ENCODE measurements around the gene SAMD11.

DNA sequence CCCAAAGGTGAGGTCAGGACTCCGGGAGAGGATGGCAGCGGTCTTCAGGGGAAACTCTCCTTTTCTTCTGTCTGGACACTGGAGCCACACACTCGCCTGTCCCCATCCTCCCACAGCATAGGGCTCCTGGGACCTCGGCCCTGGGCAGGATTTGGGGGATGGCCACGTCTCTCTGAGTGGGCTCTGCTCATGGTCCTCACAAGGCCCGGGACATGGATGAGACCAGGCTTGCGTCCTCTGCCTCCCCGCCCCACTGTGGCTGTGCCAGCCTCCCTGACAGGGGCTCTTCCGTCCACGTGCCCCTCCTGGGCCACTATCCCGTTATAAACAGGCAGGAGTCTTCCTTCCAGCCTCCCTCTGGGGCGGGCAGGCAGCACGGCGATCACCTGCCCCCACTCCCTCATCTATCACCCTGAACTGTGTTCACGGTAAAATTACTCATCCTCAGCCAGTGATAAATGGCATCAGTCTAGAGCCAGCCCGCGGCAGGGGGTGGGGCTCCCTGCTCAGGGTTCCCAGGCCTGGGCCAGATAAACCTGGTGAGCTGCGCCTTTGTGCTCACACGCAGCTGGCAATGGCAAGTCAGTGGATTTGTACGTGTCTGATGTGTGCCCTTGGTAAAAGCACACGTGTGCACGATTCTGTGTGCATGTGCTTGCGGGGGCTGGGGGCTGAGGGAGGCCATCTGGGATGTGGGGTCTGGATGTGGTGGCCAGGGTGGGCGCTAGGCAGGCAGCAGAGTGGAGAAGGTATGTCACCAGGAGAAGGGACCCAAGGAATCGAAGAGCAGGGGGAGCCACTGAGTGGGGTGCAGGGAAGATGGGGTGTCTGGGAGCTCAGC is 12.6 kb upstream of the SAMD11 start:
- no peak for TF ChIP-seq UBTF (CRISPR knock-in tag; IDR thresholded peaks at IDR 0.05)
- no peak for TF ChIP-seq ZNF704 (CRISPR knock-in tag; IDR thresholded peaks at IDR 0.05; ENCODE audit: borderline replicate concordance)
- no peak for TF ChIP-seq ZBTB21 (CRISPR knock-in tag; IDR thresholded peaks at IDR 0.05)
- TF ChIP-seq YEATS4 (CRISPR knock-in tag; IDR thresholded peaks at IDR 0.05; ENCODE audit: borderline replicate concordance), result no peak
- TF ChIP-seq ZNF256 (CRISPR knock-in tag; conservative IDR thresholded peaks at IDR 0.05), result no peak
- no peak for TF ChIP-seq CC2D1A (CRISPR knock-in tag; IDR thresholded peaks at IDR 0.05)
- TF ChIP-seq ZNF609 (CRISPR knock-in tag; IDR thresholded peaks at IDR 0.05; ENCODE audit: borderline replicate concordance), result no peak
- no peak for TF ChIP-seq CEBPB (IDR thresholded peaks at IDR 0.05; ENCODE audit: borderline replicate concordance, low read depth, low read length)

Data from HepG2 (cell line).